GM19025 (cell line): ENCODE measurements around the gene COL5A2.

Experiments used
- ATAC-seq: cut with Tn5 transposase; IDR thresholded peaks from one replicate; pipeline ENCODE4 v1.9.1; 2021; ENCODE audit warnings: mild to moderate bottlenecking, low read depth, moderate library complexity; ENCODE audit not compliant: unreplicated experiment

Gene COL5A2

DNA sequence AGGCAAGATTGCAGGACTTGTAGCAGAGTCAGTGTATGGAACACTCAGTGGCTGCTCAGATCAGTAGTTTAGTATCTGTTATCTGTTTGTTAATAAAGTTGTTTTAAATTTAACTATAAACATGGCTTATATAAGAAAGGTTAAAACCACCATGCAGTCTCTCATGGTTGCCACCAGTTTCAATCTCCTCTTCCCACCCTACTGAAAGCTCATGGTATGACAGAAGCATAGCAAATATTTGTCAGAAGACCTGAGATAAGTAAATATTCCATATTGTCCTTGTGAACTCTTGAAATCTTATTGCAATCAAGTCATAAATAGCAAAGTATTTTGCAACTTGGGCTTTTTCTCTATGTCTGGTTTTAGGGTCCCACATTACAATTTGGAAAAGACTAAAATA, 2.1 kb upstream of the COL5A2 start:
- ATAC-seq, result no peak

DNA sequence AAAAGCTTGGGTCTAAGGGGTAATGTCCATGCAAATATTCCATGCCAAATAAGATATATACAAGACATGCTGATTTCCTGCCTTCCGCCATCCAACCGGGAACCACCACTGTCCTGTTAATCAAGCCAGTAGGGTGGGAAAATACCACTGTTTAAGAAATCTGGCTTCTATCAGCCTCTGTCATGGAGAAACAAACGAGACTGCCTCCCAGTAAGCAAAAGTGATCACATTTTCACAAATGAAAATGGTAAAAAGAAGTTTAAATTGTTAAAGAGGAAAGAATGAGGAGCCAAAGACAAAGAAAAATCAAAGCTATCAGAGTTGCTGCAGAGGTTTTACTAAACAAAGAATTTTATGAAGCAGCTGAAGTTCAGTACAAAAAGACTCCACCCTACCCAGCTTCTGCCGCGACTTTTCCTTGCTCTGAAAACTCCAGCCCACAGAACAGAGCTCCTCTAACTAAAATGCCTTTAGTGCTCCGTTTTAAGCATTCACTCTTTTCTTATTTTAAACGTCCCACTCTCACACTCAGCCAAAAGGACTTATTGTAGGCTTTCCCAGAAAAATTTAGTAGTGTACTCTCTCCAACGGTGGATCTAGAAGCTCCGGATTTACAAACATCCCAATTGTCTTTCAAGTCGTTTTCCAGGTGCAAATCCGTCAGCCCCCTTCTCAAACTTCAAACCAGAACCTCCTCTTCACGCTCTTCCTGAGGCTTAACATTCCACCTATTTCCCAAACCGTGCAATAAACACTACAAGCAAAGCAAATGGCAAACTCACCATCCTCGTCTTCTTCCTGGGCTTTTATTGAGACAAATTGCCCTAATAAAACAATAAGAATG, 613 bp downstream of the COL5A2 start:
- ATAC-seq, result no peak

DNA sequence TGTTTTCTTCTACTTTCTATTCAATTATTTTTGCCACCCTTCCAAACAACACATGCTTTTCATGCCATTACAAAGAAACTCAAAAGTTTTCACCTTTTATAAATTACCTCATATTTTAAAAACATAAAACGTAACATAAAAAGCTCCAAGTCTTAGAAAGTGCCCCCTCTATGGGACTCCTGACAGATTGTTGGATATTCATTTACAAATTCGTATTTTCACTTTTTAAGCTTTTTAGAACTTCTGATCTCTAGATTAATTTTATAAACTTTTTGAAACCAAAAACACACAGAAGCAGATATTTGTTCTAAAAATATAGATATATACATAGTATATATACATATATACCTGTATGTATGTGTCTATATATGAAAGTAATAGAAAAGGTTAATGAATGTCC, 1.5 kb downstream of the COL5A2 start:
- ATAC-seq, result no peak

DNA sequence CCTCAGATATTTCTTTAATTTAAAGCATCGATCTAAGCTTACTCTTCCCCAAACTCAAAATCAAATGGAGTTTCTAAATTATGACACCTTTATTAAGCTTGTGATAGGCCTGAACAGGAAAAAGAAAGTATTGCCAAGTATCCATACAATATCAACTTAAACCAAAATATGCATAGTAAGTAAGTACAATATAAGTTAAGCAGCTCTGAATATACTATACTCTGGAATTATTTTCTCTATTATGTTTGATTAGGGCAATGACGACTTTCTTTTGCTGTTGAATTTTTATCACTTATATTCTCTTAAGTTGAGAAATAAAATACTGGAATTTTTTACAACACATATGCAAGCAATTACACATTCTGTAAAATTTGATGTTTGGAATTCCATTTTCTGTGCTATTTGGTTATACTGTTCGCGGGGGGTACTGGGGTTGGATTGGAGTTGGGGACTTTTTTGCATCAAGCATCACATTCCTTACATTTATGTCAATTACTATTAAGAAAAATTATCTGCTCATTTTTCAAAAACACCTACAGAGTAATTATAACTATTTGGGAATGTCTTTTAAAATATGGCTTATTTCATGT, 2.2 kb downstream of the COL5A2 start:
- ATAC-seq, result no peak

DNA sequence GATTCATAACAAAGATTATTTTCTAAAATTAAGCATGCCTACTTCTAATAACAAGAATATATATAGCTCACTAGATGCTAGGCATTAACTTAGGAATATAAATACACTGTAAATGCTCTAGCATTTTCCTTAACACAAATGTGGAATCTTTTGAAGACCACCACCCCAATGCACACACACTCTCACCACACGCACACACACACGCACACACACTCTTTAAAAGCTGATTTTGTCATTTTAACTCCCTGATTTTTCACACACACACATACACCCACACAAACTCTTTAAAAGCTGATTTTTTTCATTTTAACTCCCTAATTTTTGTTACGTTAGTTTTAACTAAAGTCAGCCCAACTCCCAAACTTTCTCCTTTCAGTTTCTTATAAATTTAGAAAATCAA, 3.0 kb downstream of the COL5A2 start:
- ATAC-seq, result no peak

DNA sequence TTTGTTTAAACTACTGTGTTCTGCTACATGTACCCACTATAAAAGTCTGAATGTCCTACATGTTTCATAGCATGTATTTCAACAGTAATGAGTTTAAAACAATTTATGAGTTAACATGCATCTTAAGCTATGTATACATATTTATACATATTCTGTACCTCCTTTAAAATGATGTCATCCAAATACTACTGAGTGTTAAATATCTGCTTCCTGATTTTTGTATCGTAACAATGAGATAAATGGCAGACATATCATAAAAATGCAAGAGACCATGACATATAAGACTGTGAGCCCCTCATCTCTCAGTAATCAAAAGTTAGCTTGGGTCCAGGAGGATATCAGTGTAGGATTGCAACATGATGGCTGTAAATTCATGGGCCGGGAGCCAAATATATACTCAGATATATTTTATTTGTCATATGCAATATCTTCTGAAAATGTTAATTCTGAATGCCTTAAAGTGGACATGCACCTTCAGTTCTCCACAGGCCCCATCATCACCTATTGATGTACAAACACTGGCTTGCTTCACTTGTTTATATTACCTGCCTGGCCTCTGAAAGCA, 3.6 kb downstream of the COL5A2 start:
- ATAC-seq, result no peak

DNA sequence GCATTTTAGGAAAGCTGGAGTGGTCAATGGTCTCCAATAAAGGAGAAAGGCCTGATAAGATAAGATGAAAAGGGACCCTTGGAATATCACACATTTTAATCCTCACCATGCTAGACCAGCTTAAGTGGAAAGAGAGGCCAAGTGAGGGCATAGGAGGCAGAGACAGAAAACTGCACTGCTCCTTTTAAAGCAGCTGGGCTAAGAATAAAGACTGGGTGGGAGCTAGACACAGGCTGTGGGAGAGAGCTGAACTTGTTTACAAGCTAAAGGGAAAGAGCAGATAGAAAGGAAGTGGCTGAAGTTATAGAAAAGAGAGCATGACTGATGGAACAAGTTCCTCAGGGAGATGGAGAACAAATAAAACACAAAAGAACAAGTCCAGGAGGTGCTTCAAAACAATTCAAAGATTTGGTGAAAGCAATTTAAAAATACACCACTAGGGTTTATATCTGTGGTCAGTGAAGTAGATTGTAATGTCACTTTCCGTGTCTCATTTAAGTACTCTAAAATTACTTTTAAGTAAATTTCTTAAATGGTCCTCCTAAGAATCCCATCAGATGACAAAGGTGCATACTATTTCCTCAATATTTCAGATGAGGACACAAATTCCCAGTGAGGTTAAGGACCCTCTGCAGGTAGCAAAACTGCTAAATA, 7.5 kb downstream of the COL5A2 start:
- ATAC-seq, result no peak

DNA sequence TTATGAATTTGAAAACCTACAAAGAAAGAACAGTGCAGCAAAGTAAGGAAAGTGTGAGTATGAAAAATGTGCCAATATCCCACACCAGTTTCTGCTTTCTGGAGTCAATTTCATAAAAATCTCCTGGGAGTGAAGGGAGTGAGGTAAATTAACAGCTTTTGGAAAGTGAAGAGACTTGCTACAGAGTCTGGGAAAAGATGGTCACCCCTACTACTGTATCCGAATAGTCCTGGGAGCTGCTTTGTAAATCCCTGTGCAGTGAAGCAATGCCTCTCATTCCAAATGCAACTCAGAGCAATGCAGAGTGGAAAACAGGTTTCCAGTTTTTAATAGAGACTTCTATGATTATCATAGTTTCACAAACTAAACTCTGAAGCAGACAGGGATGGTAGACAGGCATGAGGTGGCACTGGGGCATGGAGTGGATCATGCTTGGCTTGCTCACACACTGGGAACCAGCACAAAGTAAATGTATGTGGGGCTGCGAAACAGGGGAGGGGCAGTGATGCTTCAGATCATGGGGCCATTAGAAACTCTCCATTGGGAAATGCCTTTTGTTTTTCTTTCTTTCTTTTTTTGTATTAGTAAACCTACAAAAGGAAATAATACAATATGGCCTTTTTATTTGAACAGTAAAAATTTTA, 10.6 kb downstream of the COL5A2 start:
- no peak for ATAC-seq

DNA sequence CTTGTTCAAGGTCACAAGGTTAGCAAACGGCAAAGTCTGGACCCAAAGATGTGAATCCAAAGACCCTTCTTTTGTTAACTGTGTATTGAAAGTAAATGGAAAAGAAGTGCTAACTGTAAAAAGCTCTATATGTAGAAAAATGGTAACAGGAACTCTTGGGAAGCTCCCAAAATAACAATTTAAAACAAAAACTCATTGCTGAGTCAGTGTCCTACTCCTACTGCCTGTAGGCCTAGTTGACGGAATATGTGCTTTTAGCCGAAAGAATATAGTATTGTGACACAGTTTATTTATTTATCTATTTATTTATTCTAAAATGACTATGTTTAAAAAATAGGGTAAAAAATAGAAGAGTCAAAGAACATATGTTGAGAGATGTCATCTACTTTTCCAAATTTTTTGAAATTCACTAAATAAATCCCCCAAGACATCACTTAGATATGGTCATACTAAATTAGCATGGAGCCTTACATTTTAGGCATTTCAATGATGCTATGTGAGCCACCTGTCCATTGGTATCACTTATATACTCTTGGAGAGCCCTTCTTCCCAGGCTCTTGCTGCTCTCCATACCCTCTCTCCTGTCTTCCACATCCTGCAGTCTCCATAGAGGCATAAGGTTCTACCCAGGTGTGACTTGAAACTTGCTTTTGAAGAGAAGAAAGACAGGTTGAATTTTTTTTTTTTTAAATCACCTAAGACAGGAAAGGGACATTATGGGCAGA, 13.7 kb downstream of the COL5A2 start:
- ATAC-seq, result no peak

DNA sequence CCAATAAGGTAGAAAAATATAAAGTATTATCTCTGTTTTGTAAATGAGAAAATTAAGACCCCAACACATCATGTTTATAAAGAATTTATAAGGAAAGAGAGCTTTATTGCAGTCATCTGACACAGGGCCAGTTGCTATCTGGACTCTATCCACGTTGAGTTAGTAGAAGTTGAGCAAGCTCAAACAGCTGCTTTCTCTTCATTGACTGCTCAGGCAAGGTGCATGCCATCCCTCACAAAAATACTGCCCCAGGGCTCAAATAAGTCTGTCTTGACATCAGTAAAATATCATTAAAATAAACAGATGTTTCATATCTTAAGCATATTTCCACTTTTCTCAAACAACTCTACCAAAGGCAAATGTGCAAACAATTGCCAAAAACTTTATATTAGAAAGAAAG, 14.8 kb downstream of the COL5A2 start:
- ATAC-seq, result no peak

DNA sequence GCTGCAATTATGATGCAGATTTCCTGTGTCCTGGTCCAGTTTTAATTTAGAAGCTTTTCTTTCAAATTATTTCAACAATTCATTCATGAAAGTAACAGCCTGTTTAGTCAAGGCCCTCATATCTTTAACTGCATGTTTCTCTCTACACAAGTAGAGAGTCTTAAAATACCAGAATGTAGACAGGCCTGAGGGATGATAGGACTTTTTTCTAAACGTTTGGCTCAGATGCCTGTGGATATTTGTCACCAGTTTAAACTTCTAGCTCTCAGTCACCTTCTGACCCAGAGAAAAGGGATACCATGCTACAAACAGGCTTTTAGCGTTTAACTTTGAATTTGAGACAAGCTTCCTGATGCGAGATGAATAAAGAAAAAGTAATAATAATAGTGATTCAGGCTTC, 15.7 kb downstream of the COL5A2 start:
- no peak for ATAC-seq

DNA sequence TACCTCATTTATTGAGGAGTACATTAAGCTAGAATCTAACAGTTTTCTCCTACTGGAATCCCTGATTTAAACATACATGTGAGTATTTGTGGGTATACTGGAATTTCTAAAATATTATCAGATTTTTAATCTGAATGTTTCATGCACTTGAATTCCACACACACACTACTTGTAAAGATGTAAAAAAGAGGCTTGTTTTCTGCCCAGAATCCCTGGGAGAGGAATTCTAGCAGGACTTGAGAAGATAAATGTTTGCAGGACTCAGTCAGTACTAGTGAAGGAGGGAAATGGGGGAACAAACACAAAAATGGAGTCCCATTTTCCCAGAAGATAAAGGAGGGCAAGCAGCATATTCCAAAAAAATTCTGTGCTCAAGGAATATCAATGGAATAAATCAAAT, 17.0 kb downstream of the COL5A2 start:
- ATAC-seq, result no peak

DNA sequence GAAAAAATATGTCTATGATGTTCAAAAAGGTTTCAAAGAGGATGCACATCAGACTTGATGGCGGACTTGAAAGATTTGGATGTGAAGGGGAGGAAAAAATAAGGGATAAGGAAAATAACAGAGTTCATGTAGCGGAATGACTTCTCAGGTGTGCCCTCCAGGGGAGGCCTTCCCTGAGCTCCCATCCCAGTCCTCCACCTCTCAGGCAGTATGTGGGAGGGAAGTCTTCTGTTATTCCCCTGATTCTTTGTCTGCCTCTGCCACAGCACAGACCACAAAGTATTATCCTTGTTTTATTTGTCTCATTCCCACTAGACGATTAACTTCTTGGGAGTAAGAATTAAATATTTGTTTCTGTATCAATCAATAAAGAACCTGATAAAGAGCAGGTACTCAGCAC, 17.7 kb downstream of the COL5A2 start:
- ATAC-seq, result no peak

DNA sequence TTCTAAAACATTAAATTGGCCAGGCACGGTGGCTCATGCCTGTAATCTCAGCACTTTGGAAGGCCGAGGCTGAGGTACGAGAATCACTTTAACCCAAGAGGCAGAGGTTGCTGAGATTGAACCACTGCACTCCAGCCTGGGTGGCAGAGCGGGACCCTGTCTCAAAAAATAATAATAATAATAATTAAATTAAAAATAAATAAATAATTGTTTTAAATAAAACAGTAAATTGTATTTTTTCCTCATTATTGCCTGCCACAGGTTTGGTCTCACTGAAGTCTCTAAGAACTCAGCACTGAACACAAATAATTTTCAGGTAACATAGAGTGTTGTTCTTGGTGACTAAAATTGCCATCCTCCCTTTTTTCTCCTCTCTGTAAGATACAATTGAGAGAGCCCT, 19.8 kb downstream of the COL5A2 start:
- ATAC-seq, result no peak

DNA sequence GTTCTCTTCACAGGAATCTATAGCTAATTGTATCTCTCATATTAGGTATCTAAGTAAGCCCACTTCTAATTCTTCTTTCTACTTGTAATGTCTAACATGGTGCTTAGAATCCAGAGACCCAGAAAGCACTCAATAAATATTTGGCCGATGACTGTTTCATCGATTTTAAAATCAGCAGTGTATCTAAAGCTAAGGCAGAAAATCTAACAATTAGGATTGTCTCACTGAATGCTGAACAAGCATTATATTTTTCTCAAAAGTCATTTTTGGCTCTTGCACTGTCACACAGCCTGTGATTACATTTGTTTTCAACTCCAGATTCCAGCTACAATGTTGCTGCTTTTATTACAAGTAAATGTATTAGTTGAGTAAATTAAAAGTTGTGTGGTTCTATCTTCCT, 20.3 kb downstream of the COL5A2 start:
- ATAC-seq, result no peak

DNA sequence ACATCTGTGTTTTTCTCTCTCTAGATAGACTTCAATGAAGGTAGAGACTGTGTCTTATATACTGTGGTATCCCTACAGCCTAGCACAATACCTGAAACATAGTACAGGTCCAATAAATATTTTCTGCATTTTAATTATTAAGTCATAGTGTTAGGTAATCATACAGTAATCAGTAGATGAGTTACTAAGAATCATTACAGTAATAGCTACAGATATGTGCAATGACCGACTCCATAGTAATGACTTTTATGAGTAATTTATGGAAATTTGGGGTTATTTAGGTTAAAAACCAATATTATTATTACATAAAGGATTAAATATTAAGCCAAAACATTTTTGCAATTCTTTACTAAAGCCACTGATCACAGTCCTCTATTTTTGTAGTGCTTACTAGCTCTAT, 21.6 kb downstream of the COL5A2 start:
- no peak for ATAC-seq

DNA sequence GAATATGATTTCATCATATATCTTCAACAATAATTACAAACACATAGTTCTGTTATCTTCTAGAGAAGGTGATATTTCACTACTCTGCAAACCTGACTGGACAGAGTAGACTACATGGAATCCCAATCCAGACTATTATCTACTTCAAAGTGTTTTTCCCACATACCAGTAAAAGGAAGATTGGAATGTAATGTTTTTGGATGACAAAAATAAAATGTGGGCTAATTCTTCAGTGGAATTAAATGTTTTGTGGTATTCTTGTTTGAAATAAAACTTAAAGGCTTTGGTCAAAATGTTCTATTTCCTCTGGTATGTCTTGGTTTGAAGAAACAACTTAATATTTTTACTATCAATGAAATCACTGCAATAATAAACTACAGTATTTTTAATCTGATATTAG, 22.1 kb downstream of the COL5A2 start:
- ATAC-seq, result no peak

DNA sequence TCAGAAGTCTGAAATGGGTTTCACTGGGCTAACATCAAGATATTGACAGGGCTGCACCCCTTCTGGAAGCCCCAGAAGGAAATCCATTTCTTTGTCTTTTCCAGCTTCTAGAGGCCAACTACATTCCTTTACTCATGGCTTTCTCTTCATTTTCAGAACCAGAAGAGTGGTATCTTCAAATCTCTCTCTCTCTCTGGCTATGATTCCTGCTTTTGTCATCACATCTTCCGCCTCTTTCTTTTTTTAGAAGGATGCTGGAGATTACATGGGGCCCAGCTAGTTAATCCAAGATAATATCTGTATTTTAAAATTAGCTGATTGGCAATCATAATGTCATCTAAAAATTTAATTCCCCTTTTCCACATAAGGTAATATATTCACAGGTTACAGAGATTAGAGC, 23.8 kb downstream of the COL5A2 start:
- ATAC-seq, result no peak

DNA sequence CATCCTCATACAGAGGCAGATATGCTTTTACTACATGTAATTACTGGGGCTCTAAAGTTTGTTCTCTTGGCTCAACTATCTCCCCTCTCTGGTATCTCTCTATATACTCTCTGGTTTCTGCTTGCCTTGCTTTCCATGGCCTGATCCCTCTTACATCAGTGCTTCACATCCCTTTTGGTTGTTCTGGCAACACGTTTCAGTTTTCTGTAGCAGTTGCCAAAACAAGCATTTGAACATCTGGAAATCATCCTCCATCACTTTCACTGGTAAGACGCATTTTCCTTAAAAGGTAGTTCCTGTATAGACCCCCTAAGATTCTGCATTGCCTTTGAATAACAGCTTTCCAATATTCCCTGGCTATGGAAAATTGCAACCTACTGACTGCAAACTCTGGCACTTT, 25.9 kb downstream of the COL5A2 start:
- ATAC-seq, result no peak

DNA sequence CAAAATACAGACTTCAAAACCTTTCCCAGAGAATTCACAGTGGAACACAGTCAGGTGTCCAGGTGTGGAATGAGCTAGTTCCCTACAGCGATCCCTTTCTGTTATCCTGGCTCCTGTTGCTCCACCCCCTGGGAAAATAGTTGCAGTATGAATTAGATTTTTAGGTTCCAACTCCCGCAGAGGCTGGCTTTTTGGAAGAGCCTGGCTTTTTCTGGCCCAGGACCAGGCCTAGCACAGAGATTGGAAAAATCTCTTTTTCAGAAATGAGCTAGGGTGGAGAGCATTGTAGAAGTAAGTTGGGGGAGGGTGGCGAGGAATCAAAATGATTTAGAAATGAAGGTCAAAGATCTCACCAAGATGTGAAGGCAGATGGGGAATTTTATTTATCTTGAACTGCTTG, 27.1 kb downstream of the COL5A2 start:
- ATAC-seq, result no peak
